Bronchial epithelial cell (primary cell): ENCODE data around the gene GALNT14. TPM values are rescaled to one million over a fixed set of nuclear protein-coding genes. Genes with fewer than 3 reads are reported as not detected.
A peak's percentile ranks its signal among the peaks of the same experiment; 100 is the strongest.

Experiments
- DNase-seq: peaks from one replicate; pipeline ENCODE4 v3.0.0-alpha.2; 2010; ENCODE audit warnings: low read depth
- FAIRE-seq: peaks from 2 replicates; lab custom pipeline; 2011; peaks lifted over from hg19 to GRCh38; lab: Jason Lieb, UNC
- H3K27me3 ChIP-seq: 2 replicates; pipeline ENCODE4 v1.5.1; 2011; ENCODE audit warnings: low read length; ENCODE audit not compliant: control insufficient read depth, insufficient read depth
- H3K36me3 ChIP-seq: 2 replicates; pipeline ENCODE4 v1.5.1; 2011; ENCODE audit warnings: low read length; ENCODE audit not compliant: control insufficient read depth, insufficient read depth
- H3K4me3 ChIP-seq: 2 replicates; pipeline ENCODE4 v1.5.1; 2011; ENCODE audit warnings: mild to moderate bottlenecking, low read depth, low read length, control low read depth
- total RNA-seq: library from RNA; depleted of rRNA; stranded (reverse); fragments of >200 nt; gene quantifications from 2 replicates; pipeline ENCODE4 v1.2.1, GENCODE V29; 2014
- TF ChIP-seq, protein P1 (sequence below): IDR thresholded peaks from 2 replicates; pipeline ENCODE4 v1.5.1; 2011; ENCODE audit warnings: mild to moderate bottlenecking, moderate library complexity, low read length, control low read depth, inconsistent platforms; ENCODE audit not compliant: insufficient read depth, severe bottlenecking

Gene GALNT14
- total RNA-seq, 1 donor from 2014 or later, result 12.4 TPM

DNA sequence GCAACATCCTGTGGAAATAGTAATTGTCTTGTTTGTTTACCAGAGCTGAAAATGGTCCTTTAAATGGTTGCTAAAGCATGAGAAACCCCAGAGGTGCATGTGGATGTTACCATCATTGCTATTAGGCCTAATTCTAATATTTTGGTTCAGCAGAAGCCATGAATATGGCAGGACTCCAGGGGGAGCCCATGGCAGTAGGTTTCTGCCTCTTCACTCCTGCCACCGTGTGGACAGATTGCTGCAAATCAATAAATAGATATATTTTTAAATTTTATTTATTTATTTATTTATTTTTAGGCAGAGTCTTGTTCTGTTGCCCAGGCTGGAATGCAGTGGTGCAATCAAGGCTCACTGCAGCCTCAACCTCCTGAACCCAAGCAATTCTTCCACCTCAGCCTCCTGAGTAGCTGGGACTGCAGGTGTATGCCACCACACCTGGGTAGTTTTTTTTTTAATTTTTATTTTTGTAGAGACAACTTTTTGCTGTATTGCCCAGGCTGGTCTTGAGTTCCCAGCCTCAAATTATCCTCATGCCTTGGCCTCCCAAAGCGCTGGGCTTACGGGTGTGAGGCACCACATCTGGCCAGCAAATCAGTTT is 276.1 kb downstream of the GALNT14 start:
- no peaks in the 10 kb centered on the region for H3K36me3 ChIP-seq
- FAIRE-seq (no peak), DNase-seq (peak; percentile 72)
- no peak overlapping the region for H3K4me3 ChIP-seq
- TF ChIP-seq, protein P1, sequence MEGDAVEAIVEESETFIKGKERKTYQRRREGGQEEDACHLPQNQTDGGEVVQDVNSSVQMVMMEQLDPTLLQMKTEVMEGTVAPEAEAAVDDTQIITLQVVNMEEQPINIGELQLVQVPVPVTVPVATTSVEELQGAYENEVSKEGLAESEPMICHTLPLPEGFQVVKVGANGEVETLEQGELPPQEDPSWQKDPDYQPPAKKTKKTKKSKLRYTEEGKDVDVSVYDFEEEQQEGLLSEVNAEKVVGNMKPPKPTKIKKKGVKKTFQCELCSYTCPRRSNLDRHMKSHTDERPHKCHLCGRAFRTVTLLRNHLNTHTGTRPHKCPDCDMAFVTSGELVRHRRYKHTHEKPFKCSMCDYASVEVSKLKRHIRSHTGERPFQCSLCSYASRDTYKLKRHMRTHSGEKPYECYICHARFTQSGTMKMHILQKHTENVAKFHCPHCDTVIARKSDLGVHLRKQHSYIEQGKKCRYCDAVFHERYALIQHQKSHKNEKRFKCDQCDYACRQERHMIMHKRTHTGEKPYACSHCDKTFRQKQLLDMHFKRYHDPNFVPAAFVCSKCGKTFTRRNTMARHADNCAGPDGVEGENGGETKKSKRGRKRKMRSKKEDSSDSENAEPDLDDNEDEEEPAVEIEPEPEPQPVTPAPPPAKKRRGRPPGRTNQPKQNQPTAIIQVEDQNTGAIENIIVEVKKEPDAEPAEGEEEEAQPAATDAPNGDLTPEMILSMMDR, result peak; percentile 75
- H3K27me3 ChIP-seq, result no peaks in the 10 kb centered on the region

DNA sequence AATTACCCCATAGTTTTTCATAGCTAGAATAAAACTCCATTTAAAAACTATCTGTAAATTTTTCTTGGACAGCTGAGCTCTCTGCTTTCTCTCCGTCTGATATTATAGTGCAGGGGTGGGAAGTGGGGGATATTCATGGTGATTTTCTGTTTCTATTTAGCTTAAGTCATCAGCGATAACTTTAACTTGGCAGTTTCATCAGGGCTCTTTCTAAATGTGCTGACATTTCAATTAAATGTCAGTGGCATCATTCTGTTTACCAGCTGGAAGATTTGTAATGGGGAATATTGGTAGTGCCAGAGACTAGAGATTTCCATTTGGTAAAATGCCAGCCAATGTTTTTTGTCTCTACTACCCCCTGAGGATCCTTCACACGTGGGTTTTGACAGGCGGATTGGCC is 277.5 kb downstream of the GALNT14 start:
- DNase-seq, result no peak
- Histone ChIP-seq H3K4me3 (no peak overlapping the region), H3K27me3 (no peaks in the 10 kb centered on the region), H3K36me3 (no peaks in the 10 kb centered on the region)
- no peak for FAIRE-seq
- TF ChIP-seq, protein P1, result no peak

Other genes starting within 250 kb of the GALNT14 start
- 10.3 and 35.1 TPM in 2 replicates for gene CAPN14, start 79.1 kb upstream of the GALNT14 start, total RNA-seq
- gene EHD3, start 95.7 kb upstream of the GALNT14 start, total RNA-seq, result 1.6 and 2.3 TPM in 2 replicates